ENCODE data around the gene FRMD3. TPM values are rescaled to one million over a fixed set of nuclear protein-coding genes. Genes with fewer than 3 reads are reported as not detected.

Gene FRMD3
- total RNA-seq, 1 donor from 2014 or later: 0.34 TPM

DNA sequence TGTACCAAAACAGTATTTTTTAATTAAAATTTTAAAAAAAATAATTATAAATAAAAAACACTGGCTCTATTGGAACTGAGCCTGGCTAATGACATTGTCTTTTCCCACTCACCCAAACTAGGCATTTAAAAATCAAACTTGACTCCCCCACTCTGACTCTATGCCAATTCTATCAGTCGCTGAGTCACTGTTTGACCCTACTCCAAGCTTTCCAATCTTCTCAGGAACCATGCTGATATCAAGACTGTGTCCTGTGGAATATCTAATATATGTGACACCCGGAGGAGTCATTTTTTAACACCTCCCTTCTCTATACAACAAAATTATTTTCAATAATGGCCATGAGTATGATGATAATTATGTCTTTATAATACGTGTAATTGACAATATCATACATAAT is 303.7 kb downstream of the FRMD3 start:
- Mint-ChIP-seq H3K36me3 (ENCODE audit: low read depth) (no peaks in the 10 kb centered on the region), H3K9me3 (no peaks in the 10 kb centered on the region), H3K27me3 (ENCODE audit: low read depth) (no peaks in the 10 kb centered on the region), H3K4me1 (ENCODE audit: low read depth) (no peaks in the 10 kb centered on the region), H3K4me3 (ENCODE audit: low read depth) (no peak overlapping the region), H3K27ac (no peak overlapping the region)
- no peak for DNase-seq (ENCODE audit: low spot score)
- intact Hi-C loops (cut with micrococcal nuclease): no loop called here

GRCh38 chr9:83233647-83234046 is 304.6 kb downstream of the FRMD3 start:
- Mint-ChIP-seq H3K4me3 (ENCODE audit: low read depth) (no peak overlapping the region), H3K27me3 (ENCODE audit: low read depth) (no peaks in the 10 kb centered on the region), H3K27ac (no peak overlapping the region), H3K9me3 (no peaks in the 10 kb centered on the region), H3K4me1 (ENCODE audit: low read depth) (no peaks in the 10 kb centered on the region), H3K36me3 (ENCODE audit: low read depth) (no peaks in the 10 kb centered on the region)
- intact Hi-C loops (cut with micrococcal nuclease): no loop called here
- no peak for DNase-seq (ENCODE audit: low spot score)

GRCh38 chr9:83231039-83231438 is 307.2 kb downstream of the FRMD3 start:
- no peak overlapping the region for H3K4me3 Mint-ChIP-seq (ENCODE audit: low read depth)
- DNase-seq (ENCODE audit: low spot score): no peak
- H3K27me3 Mint-ChIP-seq (ENCODE audit: low read depth): no peaks in the 10 kb centered on the region
- H3K4me1 Mint-ChIP-seq (ENCODE audit: low read depth): no peaks in the 10 kb centered on the region
- H3K9me3 Mint-ChIP-seq: no peaks in the 10 kb centered on the region
- no peaks in the 10 kb centered on the region for H3K36me3 Mint-ChIP-seq (ENCODE audit: low read depth)
- intact Hi-C loops (cut with micrococcal nuclease): no loop called here
- H3K27ac Mint-ChIP-seq: no peak overlapping the region

- H3K27ac Mint-ChIP-seq: no peak overlapping the region
- peaks cover 22% of the 10 kb centered on the region for H3K4me1 Mint-ChIP-seq (ENCODE audit: low read depth)
- no peaks in the 10 kb centered on the region for H3K9me3 Mint-ChIP-seq
- no peak overlapping the region for H3K4me3 Mint-ChIP-seq (ENCODE audit: low read depth)
- DNase-seq (ENCODE audit: low spot score): no peak
- intact Hi-C loops (cut with micrococcal nuclease): no loop called here
- no peaks in the 10 kb centered on the region for H3K36me3 Mint-ChIP-seq (ENCODE audit: low read depth)
- peaks cover 15% of the 10 kb centered on the region for H3K27me3 Mint-ChIP-seq (ENCODE audit: low read depth)
These were observed 317.5 kb downstream of the FRMD3 start for GRCh38 chr9:83220730-83221129.

- H3K4me1 Mint-ChIP-seq (ENCODE audit: low read depth): peaks cover 22% of the 10 kb centered on the region
- peaks cover 15% of the 10 kb centered on the region for H3K27me3 Mint-ChIP-seq (ENCODE audit: low read depth)
- intact Hi-C loops (cut with micrococcal nuclease): loop anchor here (1.0 to 5.0 kb wide), 2 partner anchors 252 to 324 kb away; no protein-coding TSS in a partner anchor
- no peaks in the 10 kb centered on the region for H3K9me3 Mint-ChIP-seq
- H3K4me3 Mint-ChIP-seq (ENCODE audit: low read depth): peak overlapping the region; percentile 80
- H3K36me3 Mint-ChIP-seq (ENCODE audit: low read depth): no peaks in the 10 kb centered on the region
- no peak for DNase-seq (ENCODE audit: low spot score)
- no peak overlapping the region for H3K27ac Mint-ChIP-seq
These were observed 318.2 kb downstream of the FRMD3 start for GRCh38 chr9:83219924-83220438.

GRCh38 chr9:83219154-83219923 is 318.9 kb downstream of the FRMD3 start:
- H3K4me3 Mint-ChIP-seq (ENCODE audit: low read depth): peak overlapping the region; percentile 80
- peak; percentile 28 for DNase-seq (ENCODE audit: low spot score)
- no peak overlapping the region for H3K27ac Mint-ChIP-seq
- intact Hi-C loops (cut with micrococcal nuclease): loop anchor here (1.0 to 5.0 kb wide), 2 partner anchors 253 to 325 kb away; no protein-coding TSS in a partner anchor
- no peaks in the 10 kb centered on the region for H3K9me3 Mint-ChIP-seq
- peaks cover 18% of the 10 kb centered on the region for H3K27me3 Mint-ChIP-seq (ENCODE audit: low read depth)
- no peaks in the 10 kb centered on the region for H3K36me3 Mint-ChIP-seq (ENCODE audit: low read depth)
- peaks cover 22% of the 10 kb centered on the region for H3K4me1 Mint-ChIP-seq (ENCODE audit: low read depth)

GRCh38 chr9:83218411-83219090 is 319.6 kb downstream of the FRMD3 start:
- Mint-ChIP-seq H3K27ac (no peak overlapping the region), H3K9me3 (no peaks in the 10 kb centered on the region), H3K4me3 (ENCODE audit: low read depth) (peak overlapping the region; percentile 19), H3K4me1 (ENCODE audit: low read depth) (peaks cover 22% of the 10 kb centered on the region), H3K27me3 (ENCODE audit: low read depth) (peaks cover 18% of the 10 kb centered on the region), H3K36me3 (ENCODE audit: low read depth) (no peaks in the 10 kb centered on the region)
- DNase-seq (ENCODE audit: low spot score): no peak
- intact Hi-C loops (cut with micrococcal nuclease): loop anchor here (1.0 to 5.0 kb wide), 2 partner anchors 254 to 326 kb away; no protein-coding TSS in a partner anchor

DNA sequence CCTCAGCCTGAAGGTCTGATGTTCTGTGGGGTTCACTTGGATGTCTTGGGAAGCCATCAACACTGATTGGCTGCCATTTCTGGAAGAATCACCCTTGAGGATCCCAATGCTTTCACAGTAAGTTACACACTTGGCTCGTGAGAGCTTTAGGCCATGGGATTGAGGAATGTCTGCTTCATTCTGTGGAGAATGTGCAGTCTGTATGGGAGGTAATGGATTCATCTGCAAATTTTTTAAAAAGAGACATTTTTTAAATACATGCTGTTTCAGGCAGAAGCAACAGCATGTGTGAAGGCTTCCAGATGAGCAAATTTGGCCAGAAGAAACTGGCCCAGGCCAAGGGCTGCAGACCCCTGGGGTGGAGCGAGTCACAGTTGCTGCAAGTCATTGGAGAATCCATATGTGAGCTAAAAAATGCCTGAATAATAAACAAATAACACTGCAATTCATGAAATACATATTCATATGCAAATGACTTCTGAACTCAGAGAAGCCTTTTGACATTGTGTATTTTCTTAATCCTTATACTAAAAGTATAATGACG is 328.9 kb downstream of the FRMD3 start:
- no peaks in the 10 kb centered on the region for H3K9me3 Mint-ChIP-seq
- H3K27me3 Mint-ChIP-seq (ENCODE audit: low read depth): peaks cover 7% of the 10 kb centered on the region
- intact Hi-C loops (cut with micrococcal nuclease): no loop called here
- H3K27ac Mint-ChIP-seq: no peak overlapping the region
- no peaks in the 10 kb centered on the region for H3K36me3 Mint-ChIP-seq (ENCODE audit: low read depth)
- H3K4me3 Mint-ChIP-seq (ENCODE audit: low read depth): no peak overlapping the region
- no peak for DNase-seq (ENCODE audit: low spot score)
- peaks cover 3% of the 10 kb centered on the region for H3K4me1 Mint-ChIP-seq (ENCODE audit: low read depth)

DNA sequence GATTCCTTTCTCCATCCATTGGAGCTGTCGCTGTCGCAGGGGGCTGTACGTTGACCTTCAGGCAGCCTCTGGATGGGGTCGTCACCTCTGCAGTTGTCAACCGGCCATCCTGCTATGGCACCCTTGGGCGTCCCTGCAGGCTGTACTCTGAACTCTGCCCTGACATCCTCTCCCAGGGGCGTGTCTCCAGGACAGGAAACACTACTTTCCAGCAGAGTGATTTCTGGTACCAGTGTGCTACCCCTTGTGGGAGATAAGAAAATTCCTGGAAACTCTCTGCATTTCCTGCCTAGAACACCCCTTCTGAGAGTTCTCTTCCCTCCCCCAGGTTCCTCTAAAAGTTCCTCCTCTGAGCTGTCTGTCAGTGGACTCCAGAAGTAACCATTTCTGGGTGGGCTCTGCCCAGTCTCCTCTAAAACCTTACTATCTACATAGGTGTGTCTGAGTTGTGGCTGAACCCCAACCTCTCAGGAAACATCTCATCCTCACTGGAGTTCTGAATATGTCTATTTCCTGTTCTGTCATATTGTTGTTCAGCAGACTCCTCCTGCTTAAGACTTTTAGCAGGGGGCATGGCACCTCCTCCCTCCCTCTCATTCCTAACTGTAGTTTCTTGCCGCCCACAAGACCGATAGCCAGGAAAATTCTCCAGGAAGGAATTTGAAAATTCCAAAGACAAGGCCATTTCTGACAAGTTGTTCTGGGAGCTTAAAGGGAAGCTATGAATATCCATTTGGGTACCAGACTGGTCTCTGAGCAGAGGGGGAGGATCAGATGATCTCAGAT is 329.9 kb downstream of the FRMD3 start:
- Mint-ChIP-seq H3K27me3 (ENCODE audit: low read depth) (peaks cover 7% of the 10 kb centered on the region), H3K27ac (no peak overlapping the region), H3K4me1 (ENCODE audit: low read depth) (peaks cover 3% of the 10 kb centered on the region), H3K4me3 (ENCODE audit: low read depth) (no peak overlapping the region), H3K36me3 (ENCODE audit: low read depth) (no peaks in the 10 kb centered on the region), H3K9me3 (no peaks in the 10 kb centered on the region)
- intact Hi-C loops (cut with micrococcal nuclease): no loop called here
- no peak for DNase-seq (ENCODE audit: low spot score)

DNA sequence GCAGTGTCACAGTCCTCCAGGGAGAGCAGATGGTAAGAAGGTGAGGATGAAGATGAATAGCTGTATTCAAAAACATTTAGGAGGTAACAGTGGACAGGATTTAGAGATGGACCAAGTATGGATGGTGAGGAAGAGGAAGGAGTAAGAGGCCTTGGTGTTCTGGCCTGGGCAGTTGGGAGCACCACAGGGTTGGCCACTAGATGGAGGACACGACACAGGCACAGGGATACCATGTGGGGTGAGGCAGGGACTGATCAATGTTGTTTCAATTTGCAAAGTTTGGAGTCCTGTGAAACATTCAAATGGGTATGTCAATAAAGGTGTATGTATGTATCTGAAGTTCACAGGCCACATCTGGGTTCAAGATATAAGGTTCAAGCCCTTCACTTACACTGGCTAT is 334.2 kb downstream of the FRMD3 start:
- no peak for DNase-seq (ENCODE audit: low spot score)
- no peaks in the 10 kb centered on the region for H3K36me3 Mint-ChIP-seq (ENCODE audit: low read depth)
- H3K4me1 Mint-ChIP-seq (ENCODE audit: low read depth): peaks cover 3% of the 10 kb centered on the region
- H3K4me3 Mint-ChIP-seq (ENCODE audit: low read depth): no peak overlapping the region
- intact Hi-C loops (cut with micrococcal nuclease): no loop called here
- H3K9me3 Mint-ChIP-seq: no peaks in the 10 kb centered on the region
- H3K27me3 Mint-ChIP-seq (ENCODE audit: low read depth): peaks cover 10% of the 10 kb centered on the region
- H3K27ac Mint-ChIP-seq: no peak overlapping the region

GRCh38 chr9:83200531-83200930 is 337.7 kb downstream of the FRMD3 start:
- DNase-seq (ENCODE audit: low spot score): no peak
- intact Hi-C loops (cut with micrococcal nuclease): no loop called here
- Mint-ChIP-seq H3K27me3 (ENCODE audit: low read depth) (peaks cover 11% of the 10 kb centered on the region), H3K4me3 (ENCODE audit: low read depth) (no peak overlapping the region), H3K27ac (no peak overlapping the region), H3K4me1 (ENCODE audit: low read depth) (peaks cover 2% of the 10 kb centered on the region), H3K9me3 (no peaks in the 10 kb centered on the region), H3K36me3 (ENCODE audit: low read depth) (no peaks in the 10 kb centered on the region)

GRCh38 chr9:83199832-83200231 is 338.4 kb downstream of the FRMD3 start:
- Mint-ChIP-seq H3K9me3 (no peaks in the 10 kb centered on the region), H3K27ac (no peak overlapping the region), H3K36me3 (ENCODE audit: low read depth) (no peaks in the 10 kb centered on the region), H3K27me3 (ENCODE audit: low read depth) (peaks cover 9% of the 10 kb centered on the region), H3K4me1 (ENCODE audit: low read depth) (peaks cover 2% of the 10 kb centered on the region), H3K4me3 (ENCODE audit: low read depth) (no peak overlapping the region)
- intact Hi-C loops (cut with micrococcal nuclease): no loop called here
- no peak for DNase-seq (ENCODE audit: low spot score)

Measured in activated T-helper 2 cell treated with anti-CD3 and anti-CD28 coated beads, Interferon-gamma antibody, Interleukin-2, Interleukin-4, amounts not matched to agents 10 μg/mL and 5 μg/mL and 100 μg/mL, durations not matched to agents 14 hours and 24 hours and 36 hours (primary cell).